ENCODE results near the gene C19orf85.
"Not testable (repeated sequence)": the region's sequence is repeated elsewhere in the genome, so short reads cannot be mapped to it uniquely, and the experiment has no call there.

C19orf85 gene

GRCh38 chr19:55424518-55424917 is 40.0 kb downstream of the C19orf85 start:
- CTCF ChIA-PET: interaction anchor here (1.1 to 1.3 kb wide), 3 partner anchors 43 to 283 kb away, joined by 3 to 4 read pairs (median 3); no protein-coding TSS in a partner anchor
- TF ChIP-seq, protein P1, sequence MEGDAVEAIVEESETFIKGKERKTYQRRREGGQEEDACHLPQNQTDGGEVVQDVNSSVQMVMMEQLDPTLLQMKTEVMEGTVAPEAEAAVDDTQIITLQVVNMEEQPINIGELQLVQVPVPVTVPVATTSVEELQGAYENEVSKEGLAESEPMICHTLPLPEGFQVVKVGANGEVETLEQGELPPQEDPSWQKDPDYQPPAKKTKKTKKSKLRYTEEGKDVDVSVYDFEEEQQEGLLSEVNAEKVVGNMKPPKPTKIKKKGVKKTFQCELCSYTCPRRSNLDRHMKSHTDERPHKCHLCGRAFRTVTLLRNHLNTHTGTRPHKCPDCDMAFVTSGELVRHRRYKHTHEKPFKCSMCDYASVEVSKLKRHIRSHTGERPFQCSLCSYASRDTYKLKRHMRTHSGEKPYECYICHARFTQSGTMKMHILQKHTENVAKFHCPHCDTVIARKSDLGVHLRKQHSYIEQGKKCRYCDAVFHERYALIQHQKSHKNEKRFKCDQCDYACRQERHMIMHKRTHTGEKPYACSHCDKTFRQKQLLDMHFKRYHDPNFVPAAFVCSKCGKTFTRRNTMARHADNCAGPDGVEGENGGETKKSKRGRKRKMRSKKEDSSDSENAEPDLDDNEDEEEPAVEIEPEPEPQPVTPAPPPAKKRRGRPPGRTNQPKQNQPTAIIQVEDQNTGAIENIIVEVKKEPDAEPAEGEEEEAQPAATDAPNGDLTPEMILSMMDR (IDR thresholded peaks at IDR 0.05; ENCODE audit: control extremely low read depth, extremely low read depth, low read depth, missing control alignments): no peak
- no peak for DNase-seq (ENCODE audit: extremely low spot score)
- POLR2A ChIA-PET: no interaction called here

DNA sequence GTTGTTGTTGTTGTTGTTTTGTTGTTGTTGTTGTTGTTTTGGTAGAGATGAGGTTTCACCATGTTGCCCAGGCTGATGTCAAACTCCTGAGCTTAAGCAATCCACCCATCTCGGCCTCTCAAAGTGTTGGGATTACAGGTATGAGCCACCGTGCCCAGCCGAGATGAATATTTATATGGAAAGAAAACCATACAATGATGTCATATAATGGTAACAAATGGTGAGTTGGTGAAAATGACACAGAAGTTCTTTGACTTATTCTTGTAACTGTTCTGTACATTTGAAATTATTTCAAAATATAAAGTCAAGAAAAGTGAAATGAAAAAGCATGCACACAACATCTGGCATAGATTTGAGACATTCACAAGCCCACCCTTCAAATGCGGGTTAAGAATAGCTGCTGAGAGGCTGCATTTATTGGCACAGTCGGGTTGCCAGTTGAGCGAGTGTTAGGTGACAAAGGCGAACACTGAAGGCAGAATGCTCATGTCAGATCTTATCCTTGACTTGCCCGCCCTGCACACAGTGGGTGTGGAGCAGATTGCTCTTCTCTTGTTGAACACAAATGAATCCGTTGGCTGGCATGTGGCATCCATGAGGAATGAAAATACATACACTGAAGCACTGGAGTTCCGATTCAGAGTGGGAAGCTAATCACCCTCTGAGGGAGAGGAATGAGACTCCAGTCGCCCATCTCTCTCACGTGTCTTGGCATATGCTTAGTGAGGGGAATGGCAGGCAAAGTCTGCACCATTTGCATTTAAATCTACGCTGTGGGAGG is 41.1 kb downstream of the C19orf85 start:
- POLR2A ChIA-PET: no interaction called here
- CTCF ChIA-PET: interaction anchor here (1.1 to 1.4 kb wide), 2 partner anchors 122 to 282 kb away, joined by 3 read pairs; no protein-coding TSS in a partner anchor
- DNase-seq (ENCODE audit: extremely low spot score): no peak
- TF ChIP-seq, protein P1 (IDR thresholded peaks at IDR 0.05; ENCODE audit: control extremely low read depth, extremely low read depth, low read depth, missing control alignments): no peak

DNA sequence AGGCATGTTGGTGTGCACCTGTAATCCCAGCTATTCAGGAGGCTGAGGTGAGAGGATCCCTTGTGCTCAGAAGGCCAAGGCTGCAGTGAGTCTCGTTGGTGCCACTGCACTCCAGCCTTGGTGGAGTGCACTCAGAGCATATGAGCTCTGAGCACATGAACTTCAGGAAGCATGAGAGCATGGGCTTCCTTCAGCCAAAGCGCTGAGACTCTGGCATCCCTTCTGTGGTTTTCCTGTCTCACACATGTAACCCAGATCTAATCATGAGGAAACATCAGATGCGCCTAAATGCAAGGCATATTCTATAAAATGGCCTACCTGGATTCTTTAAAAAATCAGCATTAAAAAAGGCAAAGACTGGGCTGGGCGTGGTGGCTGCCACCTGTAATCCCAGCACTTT is 43.3 kb downstream of the C19orf85 start:
- CTCF ChIA-PET; DNase-seq (ENCODE audit: extremely low spot score); POLR2A ChIA-PET: not testable (repeated sequence)

DNA sequence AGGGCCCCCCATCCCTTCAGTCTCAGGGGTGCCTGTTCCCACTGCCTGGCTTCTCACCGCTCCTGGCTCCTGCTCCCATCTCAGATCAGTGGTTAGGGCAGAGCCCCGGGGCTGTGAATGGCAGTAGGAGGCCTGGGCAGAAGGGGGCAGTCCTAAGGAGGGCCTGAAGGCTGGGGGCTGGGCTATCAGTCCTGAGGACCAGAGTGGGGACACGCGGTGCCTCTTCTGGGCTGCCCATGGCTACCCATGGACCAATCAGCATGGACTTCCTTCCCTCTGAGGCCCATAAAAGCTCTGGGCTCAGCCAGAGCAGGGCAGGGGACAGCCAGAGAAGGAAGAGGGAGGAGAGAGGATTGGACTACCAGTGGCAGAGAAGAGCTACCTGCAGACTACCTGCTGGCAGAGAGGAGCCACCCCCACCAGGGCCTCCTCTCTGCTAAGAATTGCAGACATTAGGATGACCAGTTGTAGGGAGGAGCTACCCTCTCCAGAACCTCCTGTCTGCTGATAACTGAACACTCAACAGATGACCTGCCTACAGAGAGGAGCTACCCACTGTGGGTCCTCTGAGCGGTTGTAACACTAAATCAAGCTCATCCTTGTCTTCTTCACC is 44.8 kb downstream of the C19orf85 start:
- ChIA-PET POLR2A (interaction anchor here (0.6 kb wide), 1 partner anchor 88 kb away, joined by 3 read pairs; no protein-coding TSS in a partner anchor), CTCF (interaction anchor here (0.9 to 5.2 kb wide), 9 partner anchors 10 to 331 kb away, joined by 3 to 24 read pairs (median 4); no protein-coding TSS in a partner anchor)
- DNase-seq (ENCODE audit: extremely low spot score): no peak
- TF ChIP-seq, protein P1 (IDR thresholded peaks at IDR 0.05; ENCODE audit: control extremely low read depth, extremely low read depth, low read depth, missing control alignments): no peak

DNA sequence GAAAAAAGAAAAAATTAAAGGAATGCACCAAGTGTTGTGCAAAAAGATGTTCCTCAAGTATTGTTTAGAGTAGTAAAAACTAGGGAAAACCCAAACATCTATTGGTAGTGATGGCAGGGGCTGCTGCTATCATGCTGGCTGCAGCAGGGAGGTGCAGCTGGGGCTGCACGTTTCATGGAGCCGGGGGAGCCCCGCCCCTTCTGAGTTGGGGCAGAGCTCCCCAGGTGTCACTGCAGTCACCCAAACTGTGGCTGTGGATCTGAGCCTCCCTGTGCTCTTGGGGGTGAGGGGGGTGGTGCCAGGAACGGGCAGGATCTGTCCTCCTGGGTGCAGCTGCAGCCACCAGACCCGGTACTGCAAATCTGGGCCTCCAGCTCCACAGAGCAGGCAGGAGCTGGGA is 45.4 kb downstream of the C19orf85 start:
- ChIA-PET CTCF (interaction anchor here (0.9 to 5.2 kb wide), 18 partner anchors 8 to 331 kb away, joined by 3 to 28 read pairs (median 4); no protein-coding TSS in a partner anchor), POLR2A (interaction anchor here (2.1 kb wide), 1 partner anchor 12 kb away, joined by 7 read pairs; the partner anchor contains the start of gene UBE2S)
- TF ChIP-seq, protein P1 (IDR thresholded peaks at IDR 0.05; ENCODE audit: control extremely low read depth, extremely low read depth, low read depth, missing control alignments): no peak
- no peak for DNase-seq (ENCODE audit: extremely low spot score)

- CTCF ChIA-PET: interaction anchor here (0.7 to 5.2 kb wide), 30 partner anchors 9 to 529 kb away, joined by 3 to 28 read pairs (median 4); partner anchors contain the start of gene TMEM238
- peak; percentile 71 for DNase-seq (ENCODE audit: extremely low spot score)
- TF ChIP-seq, protein P1 (IDR thresholded peaks at IDR 0.05; ENCODE audit: control extremely low read depth, extremely low read depth, low read depth, missing control alignments): peak; percentile 71
- POLR2A ChIA-PET: interaction anchor here (2.1 kb wide), 1 partner anchor 11 kb away, joined by 7 read pairs; the partner anchor contains the start of gene UBE2S
Measured at GRCh38 chr19:55418185-55418584, 46.4 kb downstream of the C19orf85 start.

Data from GM10248 (cell line).